Fibroblast of lung (primary cell): ENCODE results near the gene PRLR.

Experiments used
- EZH2 ChIP-seq: IDR thresholded peaks from 2 replicates; pipeline ENCODE4 v1.5.1; 2012; ENCODE audit warnings: low read length, control low read depth, mild to moderate bottlenecking; ENCODE audit errors: missing control alignments
- TF ChIP-seq, protein P1 (sequence below), 2 donors: IDR thresholded peaks in 1 of 2; conservative IDR thresholded peaks in 1 of 2; 1 replicate in 1 of 2; 2 replicates in 1 of 2; pipeline ENCODE4 v1.5.1; 2011 to 2012; ENCODE audit warnings: low read length in 2 of 2, control low read depth in 1 of 2, inconsistent platforms in 1 of 2, low read depth in 1 of 2, mild to moderate bottlenecking in 1 of 2

DNA sequence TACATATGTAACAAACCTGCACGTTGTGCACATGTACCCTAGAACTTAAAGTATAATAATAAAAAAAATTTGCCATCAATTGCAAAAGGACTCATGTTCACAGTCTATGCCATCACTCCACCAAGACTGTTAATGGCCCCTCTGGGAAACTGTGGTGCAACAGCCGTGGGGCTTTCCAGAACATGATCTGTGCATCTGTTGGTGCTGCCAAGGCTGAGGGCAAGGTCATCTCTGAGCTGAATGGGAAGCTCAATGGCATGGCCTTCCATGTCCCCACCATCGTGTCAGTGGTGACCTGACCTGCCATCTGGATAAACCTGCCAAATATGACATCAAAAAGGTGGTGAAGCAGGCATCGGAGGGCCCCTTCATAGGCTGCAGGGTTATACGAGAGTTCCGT, 149.2 kb downstream of the PRLR start:
- TF ChIP-seq, protein P1, sequence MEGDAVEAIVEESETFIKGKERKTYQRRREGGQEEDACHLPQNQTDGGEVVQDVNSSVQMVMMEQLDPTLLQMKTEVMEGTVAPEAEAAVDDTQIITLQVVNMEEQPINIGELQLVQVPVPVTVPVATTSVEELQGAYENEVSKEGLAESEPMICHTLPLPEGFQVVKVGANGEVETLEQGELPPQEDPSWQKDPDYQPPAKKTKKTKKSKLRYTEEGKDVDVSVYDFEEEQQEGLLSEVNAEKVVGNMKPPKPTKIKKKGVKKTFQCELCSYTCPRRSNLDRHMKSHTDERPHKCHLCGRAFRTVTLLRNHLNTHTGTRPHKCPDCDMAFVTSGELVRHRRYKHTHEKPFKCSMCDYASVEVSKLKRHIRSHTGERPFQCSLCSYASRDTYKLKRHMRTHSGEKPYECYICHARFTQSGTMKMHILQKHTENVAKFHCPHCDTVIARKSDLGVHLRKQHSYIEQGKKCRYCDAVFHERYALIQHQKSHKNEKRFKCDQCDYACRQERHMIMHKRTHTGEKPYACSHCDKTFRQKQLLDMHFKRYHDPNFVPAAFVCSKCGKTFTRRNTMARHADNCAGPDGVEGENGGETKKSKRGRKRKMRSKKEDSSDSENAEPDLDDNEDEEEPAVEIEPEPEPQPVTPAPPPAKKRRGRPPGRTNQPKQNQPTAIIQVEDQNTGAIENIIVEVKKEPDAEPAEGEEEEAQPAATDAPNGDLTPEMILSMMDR (conservative IDR thresholded peaks at IDR 0.05 in 1 of 2, IDR thresholded peaks at IDR 0.05 in 1 of 2; ENCODE audit: low read depth in 1 of 2, low read length in 2 of 2) = no peak
- TF ChIP-seq EZH2 = no peak
